NCI-H1436 (cell line): ENCODE results near the gene VGLL4.

Experiments
- DNase-seq: peaks from one replicate; lab custom pipeline; 2025; lab: John Stamatoyannopoulos, UW

The VGLL4 gene

DNA sequence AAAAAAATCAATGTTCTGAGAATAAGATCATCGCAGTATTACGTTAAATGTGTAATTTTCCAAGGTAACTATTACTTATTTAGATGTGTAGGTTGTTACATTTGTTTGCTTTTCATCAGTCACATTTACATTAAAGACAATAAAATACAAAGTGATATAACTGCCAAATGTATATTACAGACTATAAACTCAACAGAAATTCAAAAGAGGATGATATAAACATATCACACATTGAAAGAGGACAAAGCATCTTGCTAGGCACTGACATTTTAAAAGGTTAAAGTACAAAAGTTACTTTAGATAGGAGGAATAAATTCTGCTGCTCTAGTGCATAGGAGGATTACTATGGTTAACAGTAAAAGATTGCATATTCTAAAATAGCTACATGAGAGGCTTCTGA lies 16.1 kb downstream of the VGLL4 start:
- no peak for DNase-seq

DNA sequence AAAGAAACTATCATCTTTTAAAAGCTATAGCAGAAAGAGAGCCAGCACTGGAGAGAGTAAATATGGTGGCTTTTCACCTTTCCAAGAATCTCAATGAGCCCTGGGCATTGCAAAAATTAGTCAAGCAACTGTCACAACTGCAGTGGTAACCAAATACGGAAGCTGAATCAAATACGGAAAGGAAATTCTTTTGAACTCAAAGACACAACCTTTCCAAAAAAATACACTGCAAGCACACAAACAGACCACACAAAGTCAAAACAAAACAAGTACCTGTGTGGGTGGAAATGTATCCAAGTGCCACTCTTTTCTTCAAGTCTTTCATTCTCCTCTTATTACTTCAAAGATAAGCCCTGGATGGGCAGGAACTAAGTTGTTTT lies 17.6 kb downstream of the VGLL4 start:
- no peak for DNase-seq

DNA sequence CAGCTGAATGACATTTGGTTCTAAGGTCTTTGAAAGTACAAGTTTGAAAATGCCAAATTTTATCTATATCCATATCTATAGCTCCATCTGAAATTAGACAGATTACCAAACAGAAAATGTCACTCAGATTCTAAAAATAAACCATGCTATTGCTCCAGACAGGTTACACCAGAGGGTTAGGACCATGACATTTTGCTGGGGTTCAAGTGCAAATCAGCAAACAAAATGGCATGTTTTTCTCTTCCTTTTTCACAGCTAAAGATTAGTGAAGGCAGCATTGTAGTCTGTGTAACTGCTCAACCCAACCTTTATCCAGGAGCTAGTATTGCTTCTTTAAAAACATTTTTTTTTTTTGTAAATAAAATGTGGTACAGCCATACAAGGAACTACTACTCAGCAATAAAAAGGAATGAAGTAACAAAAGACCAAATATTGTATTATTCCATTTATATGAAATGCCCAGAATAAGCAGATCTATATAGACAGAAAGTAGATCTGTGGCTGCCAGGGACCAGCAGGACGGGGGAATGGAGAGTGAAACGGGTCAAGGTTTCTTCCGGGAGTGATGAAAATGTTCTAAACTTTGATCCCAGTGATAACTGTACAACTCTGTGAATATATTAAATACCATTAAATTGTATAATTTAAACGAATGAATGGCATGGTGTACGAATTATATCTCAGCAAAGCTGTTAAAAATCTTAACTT lies 18.2 kb downstream of the VGLL4 start:
- DNase-seq = no peak

DNA sequence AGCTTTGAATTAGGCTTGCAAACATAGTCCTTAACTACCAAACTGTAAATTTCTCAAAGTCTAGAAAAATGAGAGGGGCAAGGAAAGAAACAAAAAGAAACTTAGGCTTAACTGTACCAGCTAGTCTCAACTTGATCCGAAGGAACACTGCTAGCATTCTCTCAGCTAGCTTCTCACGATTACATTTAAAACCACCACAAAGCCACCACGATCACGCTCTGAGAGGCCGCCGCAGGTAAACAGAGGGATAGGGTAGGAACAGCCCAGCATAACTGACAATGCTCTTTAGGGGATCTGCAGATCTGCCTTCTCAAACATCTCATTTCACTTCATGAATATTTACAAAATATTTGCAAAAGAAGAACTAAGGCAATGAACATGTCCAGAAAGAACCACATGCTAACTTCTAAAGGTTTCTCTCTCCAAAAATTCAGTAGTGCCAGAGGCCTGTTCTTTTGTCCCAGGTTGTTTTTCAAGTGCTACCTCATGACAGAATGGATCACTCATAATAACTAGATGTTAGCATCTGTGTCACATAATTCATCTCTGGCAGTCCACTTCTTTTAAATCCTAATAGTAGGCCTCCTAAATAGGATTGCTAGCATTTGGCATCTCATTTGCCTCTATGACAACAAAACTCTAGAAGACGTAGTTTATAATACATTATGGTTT lies 18.9 kb downstream of the VGLL4 start:
- DNase-seq = no peak

DNA sequence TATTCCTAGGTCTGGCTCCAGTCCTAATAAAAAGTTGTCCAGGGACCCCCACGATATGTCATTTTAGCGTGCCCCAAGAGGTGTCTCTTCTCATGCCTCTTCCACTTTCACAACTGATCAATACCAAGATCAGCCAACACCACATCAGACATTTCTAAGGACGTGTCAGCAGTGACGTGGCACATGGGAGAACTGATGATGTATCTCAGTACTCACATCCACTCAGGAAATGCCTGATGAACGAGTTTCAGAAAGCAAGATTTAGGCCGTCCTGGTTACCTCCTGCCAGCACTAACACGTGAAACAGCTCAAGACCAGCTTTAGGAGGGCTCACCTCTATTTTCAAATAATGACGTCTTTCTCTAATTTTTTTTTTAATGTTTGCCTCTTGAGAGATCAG lies 19.6 kb downstream of the VGLL4 start:
- DNase-seq = no peak

DNA sequence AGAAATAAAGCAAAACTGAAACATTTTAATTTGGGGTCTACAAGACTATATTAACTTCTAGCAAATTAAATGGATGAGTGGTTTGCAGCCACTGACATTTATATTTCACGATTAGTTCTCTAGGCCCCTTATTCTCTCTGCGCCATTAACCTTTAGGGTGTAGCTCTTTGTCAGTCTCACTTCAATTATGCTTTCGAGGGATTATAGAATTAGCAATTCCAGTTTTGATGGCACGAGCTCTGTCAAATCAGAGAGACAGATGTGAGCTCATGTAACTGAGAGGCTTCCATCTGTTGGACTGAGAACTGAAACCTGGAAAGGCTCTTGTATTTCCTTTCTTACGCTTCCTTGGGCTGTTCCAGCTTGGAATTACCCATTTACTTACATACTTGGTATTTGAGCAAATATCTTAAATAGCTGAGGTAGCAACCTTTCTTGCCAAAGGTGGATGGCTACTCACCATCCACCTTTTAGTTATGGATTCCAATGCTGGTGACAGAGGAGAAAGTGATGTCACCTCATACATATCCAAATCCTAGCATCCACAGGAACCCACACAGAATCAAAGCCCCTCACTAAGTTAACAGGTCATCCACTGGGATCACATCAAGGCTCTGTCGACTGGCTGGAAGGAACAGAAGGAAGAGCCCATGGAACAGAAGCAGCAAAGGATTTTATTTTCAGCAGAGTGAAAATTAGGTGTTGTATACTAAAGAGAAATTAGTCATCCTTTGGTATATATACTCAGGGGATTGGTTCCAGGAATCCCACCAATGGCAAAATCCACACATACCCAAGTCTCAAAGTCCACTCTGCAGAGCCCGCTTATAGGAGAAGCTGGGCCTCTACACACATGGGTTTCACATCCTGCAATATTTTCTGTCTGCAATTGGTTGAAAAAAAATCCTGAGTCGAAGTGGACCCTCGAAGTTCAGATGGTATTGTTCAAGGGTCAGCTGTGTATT lies 20.8 kb downstream of the VGLL4 start:
- DNase-seq = no peak

DNA sequence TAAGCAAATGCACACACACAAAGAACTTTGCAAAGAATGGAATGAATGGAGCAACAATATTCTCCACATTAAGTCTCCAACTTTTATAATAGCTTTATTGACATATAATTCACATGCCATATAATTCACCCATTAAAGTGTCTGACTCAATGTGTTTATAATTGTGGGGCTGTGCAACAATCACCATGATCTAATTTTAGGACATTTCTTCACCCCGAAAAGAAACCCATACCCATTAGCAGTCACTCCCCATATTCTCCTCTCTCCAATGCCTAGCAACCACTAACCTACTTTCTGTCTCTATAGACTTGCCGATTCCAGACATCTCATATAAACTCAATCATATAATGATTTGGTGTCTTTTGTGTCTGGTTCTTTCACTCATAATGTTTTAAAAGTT lies 22.6 kb downstream of the VGLL4 start:
- no peak for DNase-seq

DNA sequence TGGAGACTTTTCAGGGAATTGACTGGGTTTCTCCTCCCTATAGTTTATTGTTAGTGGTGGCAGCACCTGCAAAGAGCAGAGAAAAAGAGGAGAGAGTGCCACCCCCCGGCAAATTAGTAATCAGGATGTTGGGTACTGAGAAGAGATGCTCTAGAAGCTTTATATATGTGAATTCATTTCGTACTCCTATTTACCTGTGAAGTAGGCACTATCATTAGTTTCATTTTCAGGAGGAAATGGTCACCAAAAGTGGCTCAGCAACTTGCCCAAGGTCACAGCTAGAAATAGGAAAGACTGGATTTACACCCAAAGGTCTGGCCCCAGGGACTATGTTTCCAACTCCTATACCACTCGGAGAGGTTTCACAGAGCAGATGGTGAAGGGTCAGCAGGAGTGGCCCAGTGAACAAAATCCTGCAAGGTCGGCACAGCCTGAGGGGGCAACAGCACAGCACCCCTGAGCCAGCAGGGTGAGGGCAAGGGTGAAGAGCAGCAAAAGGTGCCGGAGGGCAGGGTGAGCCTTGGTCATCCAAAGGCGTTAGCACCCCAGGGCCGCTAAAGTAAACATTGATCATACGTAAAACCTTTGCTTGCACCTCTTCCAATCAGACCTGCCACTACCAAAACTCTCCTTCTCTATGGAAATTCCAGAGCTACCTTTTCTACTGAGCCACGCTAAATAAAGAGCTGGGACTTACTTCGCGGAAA lies 23.6 kb downstream of the VGLL4 start:
- DNase-seq = no peak

DNA sequence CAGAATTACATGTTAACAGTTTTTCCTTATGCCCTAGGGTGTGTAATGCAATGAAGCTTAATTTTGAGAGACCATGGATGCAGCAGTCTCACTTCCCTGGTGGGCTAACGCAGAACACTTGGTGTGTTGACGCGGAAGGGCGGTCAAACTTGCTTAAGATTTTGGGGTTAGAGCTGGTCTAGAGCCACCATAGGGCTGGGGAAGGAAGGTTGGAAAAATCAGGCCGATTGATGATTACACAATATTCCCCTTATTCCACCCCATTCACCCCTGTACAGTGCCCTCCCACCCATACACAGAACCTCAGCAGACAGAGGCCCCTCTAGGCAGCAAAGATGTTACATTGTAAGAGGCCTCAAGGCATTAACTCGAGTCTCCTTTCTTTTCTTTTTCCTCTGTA lies 24.3 kb downstream of the VGLL4 start:
- DNase-seq = no peak

DNA sequence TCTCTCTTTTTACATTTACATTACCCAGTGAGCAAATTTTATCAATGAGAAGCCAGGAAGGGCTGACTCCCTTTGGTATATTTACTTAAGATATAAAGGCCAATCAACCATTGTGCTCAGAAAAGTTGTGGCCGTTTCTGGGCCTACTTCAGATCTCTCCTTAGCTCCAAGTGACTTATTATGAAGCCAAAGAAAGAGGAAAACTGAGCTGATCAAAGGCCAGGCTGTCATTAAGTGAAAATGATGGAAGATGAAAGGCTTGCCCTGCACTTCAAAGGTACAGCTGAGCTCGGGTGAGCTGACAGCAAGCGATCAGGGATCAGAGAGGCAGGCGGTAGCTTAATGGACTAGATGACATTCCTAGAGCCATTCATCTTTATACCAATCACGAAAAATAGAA lies 24.8 kb downstream of the VGLL4 start:
- no peak for DNase-seq

DNA sequence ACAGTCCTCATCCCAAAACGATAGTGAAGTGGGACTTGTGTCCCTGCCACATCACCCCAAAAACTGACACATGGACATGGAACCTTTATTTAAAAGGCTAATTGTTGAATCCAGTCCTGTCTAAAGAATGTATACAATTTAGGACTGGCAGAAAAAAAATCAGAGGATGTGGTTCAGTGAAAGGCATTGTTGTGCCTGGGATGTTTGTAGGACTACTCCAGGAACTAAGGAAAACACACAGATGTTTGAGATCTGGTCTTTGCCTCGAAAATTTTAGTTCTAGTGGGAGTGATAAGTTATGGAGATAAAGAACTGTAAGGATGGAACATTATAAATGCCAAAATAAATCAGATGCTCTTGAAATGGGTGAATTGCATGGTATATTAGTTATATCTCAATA lies 27.2 kb downstream of the VGLL4 start:
- DNase-seq = no peak

DNA sequence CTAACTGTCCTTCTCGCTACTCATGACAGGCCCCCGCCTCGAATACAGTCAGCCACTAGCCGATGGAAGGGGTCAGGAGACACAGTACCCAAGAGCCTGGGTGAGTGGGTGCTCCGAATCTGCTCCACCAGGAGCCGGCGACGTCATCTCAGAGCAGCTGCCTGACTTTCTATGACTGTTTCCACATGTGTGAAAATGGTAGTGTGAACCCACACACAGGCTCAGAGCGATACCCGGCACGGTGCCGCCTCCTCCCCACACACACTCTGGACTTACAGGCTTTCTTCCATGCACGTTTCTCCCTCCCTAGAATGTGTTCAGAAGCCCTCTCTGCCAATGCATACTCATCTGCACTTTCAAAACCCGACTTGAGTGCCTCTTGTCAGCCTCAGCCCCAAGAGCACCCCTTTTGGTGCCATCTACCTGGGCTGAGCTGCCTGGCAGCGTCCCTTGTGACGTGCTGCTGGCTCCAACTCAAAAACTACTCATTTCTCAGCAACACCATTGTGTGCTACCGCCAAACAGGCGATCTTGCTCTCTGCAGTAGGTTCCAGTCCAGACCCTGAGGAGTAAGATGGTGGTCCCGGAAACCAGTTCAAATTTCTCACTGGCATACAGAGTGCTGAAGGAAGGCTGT lies 29.7 kb downstream of the VGLL4 start:
- no peak for DNase-seq

DNA sequence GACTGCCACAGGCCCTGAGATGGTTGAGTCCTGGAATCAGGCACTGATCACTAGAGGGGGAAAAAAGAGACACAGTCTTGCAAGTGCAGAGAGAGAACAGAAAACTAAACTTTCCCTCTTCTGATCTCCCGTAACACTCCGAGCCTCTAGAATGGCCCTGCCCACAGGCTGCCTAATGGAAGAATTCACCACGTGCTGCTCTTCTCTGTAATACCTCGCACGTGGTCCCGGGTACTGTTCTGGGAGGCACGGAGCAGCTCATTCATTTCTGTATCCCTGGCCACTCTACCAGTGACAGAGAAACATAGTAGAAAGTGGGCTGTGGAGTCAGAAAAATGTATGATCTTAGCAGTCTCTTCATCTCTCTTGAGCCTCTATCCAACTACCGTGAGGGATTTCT lies 30.4 kb downstream of the VGLL4 start:
- DNase-seq = no peak

DNA sequence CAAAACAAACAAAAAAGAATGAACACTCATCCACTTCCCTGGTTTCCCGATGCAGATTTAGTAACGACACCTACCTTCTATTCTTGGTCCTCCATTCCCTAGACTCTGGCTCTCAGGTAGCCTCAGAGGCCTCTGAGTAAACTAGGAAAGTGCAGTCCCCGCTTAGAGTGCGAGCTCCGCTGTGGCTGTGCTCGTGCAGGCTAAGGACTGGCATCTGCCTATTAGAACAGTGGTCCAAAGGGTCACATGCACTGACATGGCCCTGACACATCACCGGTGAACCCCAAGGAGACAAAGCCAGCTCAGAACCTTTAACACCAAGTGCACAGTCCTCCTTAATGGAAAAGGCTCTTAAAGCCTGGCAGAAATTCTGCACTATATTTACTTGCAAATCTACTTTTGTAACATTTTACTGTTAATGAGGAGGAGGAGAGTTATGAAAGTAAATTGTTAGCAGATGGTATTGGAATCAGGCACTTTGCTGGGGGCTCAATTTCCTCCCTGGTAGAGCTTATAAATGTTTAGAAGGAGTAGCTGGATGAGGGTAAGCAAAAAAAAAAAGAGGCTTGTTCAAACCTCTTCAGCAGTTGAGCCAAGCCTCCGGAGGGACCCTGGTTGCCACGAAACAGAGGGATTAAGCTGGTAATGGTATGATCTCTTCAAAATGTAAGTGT lies 31.1 kb downstream of the VGLL4 start:
- no peak for DNase-seq

DNA sequence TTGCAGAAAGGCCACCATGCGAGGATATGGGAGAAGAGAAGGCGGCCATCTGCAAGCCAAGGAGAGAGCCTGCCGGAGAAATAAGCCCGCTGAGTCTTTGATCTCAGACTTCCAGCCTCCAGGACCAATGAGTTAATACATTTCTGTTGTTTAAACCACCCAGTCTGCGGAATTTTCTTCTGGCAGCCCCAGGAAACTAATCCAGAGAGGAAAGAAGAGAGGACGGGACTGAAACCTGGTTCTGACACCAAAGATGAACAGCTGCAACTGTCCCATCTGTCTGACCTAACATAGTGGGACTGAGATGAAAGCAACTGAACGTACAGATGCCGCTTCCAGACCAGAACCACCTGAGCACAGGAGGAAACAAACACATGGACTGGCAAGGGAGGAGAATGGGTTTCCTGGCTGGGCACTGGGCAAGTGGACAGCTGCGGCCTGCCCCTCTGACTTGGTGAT lies 32.3 kb downstream of the VGLL4 start:
- no peak for DNase-seq

DNA sequence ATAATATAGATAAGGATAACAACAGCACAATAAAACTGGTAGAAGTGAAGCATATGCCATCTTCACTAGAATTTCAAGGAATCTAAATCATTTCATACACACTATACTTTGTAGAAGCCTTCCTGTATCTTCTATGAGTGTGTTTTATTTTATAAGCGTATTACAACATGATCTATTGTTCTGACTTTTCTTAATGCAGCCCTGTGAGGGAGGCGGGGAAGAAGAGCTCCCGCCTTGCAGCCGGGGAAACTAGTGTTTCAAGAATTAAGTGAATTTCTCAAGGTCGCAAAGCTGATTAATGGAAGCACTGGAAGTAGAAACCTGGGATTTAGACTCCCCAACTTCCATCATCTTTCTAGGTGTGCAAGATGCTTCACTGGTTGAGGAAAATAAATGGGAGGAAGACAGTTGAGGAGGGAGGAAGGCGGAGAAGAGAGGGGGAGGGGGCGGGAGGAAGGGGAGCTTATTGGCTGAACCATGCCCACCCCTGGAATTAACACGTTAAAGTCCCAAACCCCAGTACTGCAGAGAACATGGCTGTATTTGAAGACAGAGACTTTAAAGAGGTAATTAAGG lies 32.9 kb downstream of the VGLL4 start:
- no peak for DNase-seq

DNA sequence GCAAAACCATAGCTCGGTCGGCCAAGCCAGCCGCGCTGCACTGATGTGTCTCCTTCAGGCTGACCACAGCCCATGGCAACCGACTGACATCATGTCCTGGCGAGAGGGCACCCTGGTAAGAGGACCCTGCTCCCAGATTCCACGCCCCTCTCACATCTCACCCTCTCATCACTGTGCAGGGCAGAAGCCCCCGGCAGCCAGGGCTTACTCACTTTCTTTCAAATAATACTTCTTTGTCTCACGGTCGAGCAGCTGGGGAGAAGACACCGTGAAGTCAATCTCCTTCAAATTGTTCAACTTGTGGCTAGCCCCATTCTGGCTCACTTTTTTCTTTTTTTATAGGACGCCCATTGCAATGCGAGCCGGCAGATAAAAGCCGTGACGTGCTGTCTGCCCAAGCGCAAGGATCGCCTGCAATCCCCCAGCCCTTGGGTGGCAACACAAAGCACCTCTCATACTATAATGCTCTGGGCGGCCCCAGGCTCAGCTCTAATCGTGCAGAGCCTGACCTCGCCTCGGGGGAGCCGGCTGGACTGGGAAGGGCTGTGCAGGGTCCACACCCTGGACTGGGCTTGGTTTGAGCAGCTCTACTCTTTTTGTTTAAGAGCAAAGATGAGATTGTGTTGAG lies 33.6 kb downstream of the VGLL4 start:
- no peak for DNase-seq

DNA sequence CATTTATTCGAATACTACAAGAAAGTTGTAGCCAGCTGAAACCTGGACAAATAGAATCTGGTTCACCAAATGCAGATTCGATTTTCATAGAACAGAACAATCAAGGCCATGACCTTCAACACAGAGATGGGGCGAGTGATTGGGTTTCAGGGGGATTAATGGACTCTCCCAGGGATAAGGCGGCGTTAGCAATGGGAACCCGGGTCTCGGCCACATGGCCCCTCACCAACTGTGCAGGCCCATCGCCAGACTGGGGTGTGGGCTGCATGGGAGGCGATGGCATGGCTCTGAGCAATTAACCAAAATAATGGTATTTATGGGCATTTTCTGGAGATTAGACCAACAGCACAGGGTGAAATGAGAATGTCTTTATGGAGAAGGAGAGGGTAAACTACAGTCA lies 34.2 kb downstream of the VGLL4 start:
- no peak for DNase-seq

DNA sequence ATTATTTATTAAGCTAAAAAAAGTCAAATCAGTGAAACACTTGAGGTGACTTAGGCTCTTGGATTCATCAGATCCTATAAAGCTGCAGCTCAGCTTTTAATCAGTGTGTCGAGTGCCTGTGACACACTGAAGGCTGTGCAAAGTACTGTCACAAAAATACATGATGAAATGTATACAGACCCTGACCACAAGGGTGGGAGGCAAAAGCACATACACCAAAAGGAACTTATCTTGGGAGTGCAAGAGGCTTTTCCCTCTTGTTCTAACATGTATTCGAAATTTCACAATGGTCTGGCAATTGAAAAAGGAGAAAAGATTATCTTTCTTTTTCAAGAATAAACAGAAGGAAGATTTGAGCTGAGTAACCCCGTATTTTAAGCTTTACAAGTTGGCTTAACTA lies 35.9 kb downstream of the VGLL4 start:
- no peak for DNase-seq

DNA sequence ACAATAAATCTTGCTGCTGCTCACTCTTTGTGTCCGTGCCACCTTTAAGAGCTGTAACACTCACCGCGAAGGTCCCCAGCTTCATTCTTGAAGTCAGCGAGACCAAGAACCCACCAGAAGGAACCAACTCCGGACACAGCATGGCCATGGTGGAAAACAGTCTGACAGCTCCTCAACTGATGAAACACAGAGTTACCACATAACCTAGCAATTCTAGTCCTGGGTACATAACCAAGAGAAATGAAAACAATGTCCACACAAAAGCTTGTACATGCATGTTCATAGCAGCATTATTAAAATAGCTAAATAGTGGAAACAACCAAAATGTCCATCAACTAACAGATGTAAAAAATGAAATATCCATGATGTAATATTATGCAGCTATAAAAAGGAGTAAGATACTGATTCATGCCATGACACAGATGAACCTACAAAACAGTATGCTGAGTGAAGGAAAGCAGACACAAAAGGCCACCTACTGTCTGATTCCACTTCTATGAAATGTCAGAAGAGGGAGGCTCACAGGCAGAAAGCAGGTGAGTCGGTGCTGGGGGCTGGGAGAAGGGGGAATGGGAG lies 36.8 kb downstream of the VGLL4 start:
- DNase-seq = no peak
